MM.1S (cell line): ENCODE results near the gene NCLN.
A peak's percentile ranks its signal among the peaks of the same experiment; 100 is the strongest.

ENCODE experiments used
- DNase-seq: peaks from one replicate; pipeline ENCODE4 v3.0.0-alpha.2; 2015
- H2AFZ ChIP-seq: fragments of 300-600 bp; sonication (generic); 2 replicates; pipeline ENCODE4 v1.6.0; 2016; ENCODE audit warnings: antibody characterized with exemption, low read length
- H3F3A ChIP-seq: fragments of 300-600 bp; sonication (generic); 2 replicates; pipeline ENCODE4 v1.6.1; 2016; ENCODE audit warnings: mild to moderate bottlenecking, antibody characterized with exemption, low read length, moderate library complexity, mixed read lengths; ENCODE audit not compliant: insufficient read depth
- H3K27ac ChIP-seq: fragments of 300-600 bp; sonication (generic); 2 replicates; pipeline ENCODE4 v1.5.1; 2016; ENCODE audit warnings: mild to moderate bottlenecking, low read length
- H3K27me3 ChIP-seq: fragments of 300-600 bp; sonication (generic); replicated peaks from 2 replicates; pipeline ENCODE4 v1.6.0; 2016; ENCODE audit warnings: low read length; ENCODE audit not compliant: insufficient read depth
- H3K36me3 ChIP-seq: fragments of 300-600 bp; sonication (generic); replicated peaks from 2 replicates; pipeline ENCODE4 v1.6.1; 2016; ENCODE audit warnings: mild to moderate bottlenecking, low read length, mixed read lengths; ENCODE audit not compliant: insufficient read depth
- H3K4me1 ChIP-seq: fragments of 300-600 bp; sonication (generic); 2 replicates; pipeline ENCODE4 v1.6.1; 2016; ENCODE audit warnings: low read length, mixed read lengths
- H3K4me2 ChIP-seq: fragments of 300-600 bp; sonication (generic); 2 replicates; pipeline ENCODE4 v1.6.0; 2016; ENCODE audit warnings: low read depth, low read length
- H3K4me3 ChIP-seq: fragments of 300-600 bp; sonication (generic); 2 replicates; pipeline ENCODE4 v1.5.1; 2016; ENCODE audit warnings: low read length, mixed read lengths
- H3K79me2 ChIP-seq: fragments of 300-600 bp; sonication (generic); 2 replicates; pipeline ENCODE4 v1.6.1; 2016; ENCODE audit warnings: mixed run types, low read length, mixed read lengths
- H3K9ac ChIP-seq: fragments of 300-600 bp; sonication (generic); 2 replicates; pipeline ENCODE4 v1.6.1; 2016; ENCODE audit warnings: low read length, mixed read lengths
- H3K9me2 ChIP-seq: fragments of 300-600 bp; sonication (generic); replicated peaks from 2 replicates; pipeline ENCODE4 v1.6.1; 2016; ENCODE audit warnings: mild to moderate bottlenecking, low read length, mixed read lengths; ENCODE audit not compliant: insufficient read depth
- H3K9me3 ChIP-seq: fragments of 300-600 bp; sonication (generic); replicated peaks from 2 replicates; pipeline ENCODE4 v1.6.1; 2016; ENCODE audit warnings: mild to moderate bottlenecking, low read length, mixed read lengths; ENCODE audit not compliant: insufficient read depth
- H4K20me1 ChIP-seq: fragments of 300-600 bp; sonication (generic); 2 replicates; pipeline ENCODE4 v1.6.1; 2016; ENCODE audit warnings: mild to moderate bottlenecking, low read length, moderate library complexity, mixed read lengths; ENCODE audit not compliant: insufficient read depth
- CTCF ChIP-seq: fragments of 300-600 bp; sonication (generic); IDR thresholded peaks from 2 replicates; pipeline ENCODE4 v1.5.1; 2016; ENCODE audit warnings: antibody characterized with exemption, low read length, mixed read lengths
- EZH2 ChIP-seq: fragments of 300-600 bp; sonication (generic); optimal IDR thresholded peaks from 2 replicates; pipeline ENCODE3; 2017; ENCODE audit warnings: low read depth, mild to moderate bottlenecking, antibody characterized with exemption, low read length, mixed read lengths
- EZH2phosphoT487 ChIP-seq: fragments of 300-600 bp; sonication (generic); IDR thresholded peaks from 2 replicates; pipeline ENCODE4 v1.6.1; 2018; ENCODE audit warnings: antibody characterized with exemption, low read length

The NCLN gene

DNA sequence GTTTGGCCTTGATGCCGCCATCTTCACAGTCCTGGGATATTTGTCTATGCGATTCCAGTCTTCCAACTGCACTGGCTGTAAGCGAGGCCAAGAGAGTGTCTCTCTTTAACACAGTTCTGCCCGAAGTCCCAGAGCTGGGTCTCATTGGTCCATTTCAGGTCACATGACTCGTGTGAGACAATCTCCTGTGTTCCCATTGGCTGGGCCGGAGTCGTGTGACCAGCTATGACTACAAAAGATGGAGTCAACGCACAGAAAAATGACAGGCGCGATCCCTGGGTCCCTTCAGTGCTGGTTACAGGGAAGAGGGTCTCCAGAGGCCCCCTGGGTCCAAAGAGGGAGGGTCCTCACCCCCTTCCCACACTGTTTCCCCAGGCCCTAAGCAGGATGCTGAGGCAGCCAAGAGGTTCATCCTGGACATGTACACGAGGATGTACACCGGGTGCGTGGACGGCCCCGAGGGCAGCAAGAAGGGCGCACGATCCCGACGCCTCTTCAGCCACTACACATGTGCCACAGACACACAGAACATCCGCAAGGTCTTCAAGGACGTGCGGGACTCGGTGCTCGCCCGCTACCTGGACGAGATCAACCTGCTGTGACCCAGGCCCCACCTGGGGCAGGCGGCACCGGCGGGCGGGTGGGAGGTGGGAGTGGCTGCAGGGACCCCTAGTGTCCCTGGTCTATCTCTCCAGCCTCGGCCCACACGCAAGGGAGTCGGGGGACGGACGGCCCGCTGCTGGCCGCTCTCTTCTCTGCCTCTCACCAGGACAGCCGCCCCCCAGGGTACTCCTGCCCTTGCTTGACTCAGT lies 23.1 kb upstream of the NCLN start:
- Histone ChIP-seq H3K9me2 (no peaks in the 10 kb centered on the region), H3K36me3 (no peaks in the 10 kb centered on the region), H4K20me1 (no peaks in the 10 kb centered on the region), H3K4me3 (no peak overlapping the region), H3K4me2 (no peak overlapping the region), H3K9ac (no peak overlapping the region), H3K4me1 (no peaks in the 10 kb centered on the region), H3K27me3 (peaks cover 71% of the 10 kb centered on the region), H2AFZ (no peak overlapping the region), H3K79me2 (no peaks in the 10 kb centered on the region), H3K9me3 (no peaks in the 10 kb centered on the region), H3K27ac (no peak overlapping the region), H3F3A (no peaks in the 10 kb centered on the region)
- no peak for DNase-seq
- TF ChIP-seq EZH2 = no peak
- TF ChIP-seq EZH2phosphoT487 = no peak
- no peak for TF ChIP-seq CTCF

DNA sequence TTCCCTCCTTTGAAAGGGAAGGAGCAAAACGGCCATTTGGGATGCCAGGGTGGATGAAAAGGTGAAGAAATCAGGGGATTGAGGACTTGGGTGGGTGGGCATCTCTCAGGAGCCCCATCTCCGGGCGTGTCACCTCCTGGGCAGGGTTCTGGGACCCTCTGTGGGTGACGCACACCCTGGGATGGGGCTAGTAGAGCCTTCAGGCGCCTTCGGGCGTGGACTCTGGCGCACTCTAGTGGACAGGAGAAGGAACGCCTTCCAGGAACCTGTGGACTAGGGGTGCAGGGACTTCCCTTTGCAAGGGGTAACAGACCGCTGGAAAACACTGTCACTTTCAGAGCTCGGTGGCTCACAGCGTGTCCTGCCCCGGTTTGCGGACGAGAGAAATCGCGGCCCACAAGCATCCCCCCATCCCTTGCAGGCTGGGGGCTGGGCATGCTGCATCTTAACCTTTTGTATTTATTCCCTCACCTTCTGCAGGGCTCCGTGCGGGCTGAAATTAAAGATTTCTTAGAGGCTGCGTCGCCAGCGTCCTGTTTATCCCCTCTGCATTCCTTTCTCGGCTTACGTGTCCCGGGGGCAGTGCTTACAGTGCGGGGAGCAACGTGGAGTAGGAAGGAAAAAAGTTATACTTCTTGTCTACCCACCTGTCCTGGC lies 22.4 kb upstream of the NCLN start:
- Histone ChIP-seq H4K20me1 (no peaks in the 10 kb centered on the region), H3K9ac (no peak overlapping the region), H3K79me2 (no peaks in the 10 kb centered on the region), H3K27me3 (peaks cover 71% of the 10 kb centered on the region), H3K9me3 (no peaks in the 10 kb centered on the region), H3K4me3 (no peak overlapping the region), H3K4me1 (no peaks in the 10 kb centered on the region), H3K4me2 (no peak overlapping the region), H3F3A (no peaks in the 10 kb centered on the region), H3K27ac (no peak overlapping the region), H2AFZ (no peak overlapping the region), H3K9me2 (no peaks in the 10 kb centered on the region), H3K36me3 (no peaks in the 10 kb centered on the region)
- DNase-seq = peak; percentile 67
- TF ChIP-seq CTCF (peak; percentile 98), EZH2phosphoT487 (no peak)

GRCh38 chr19:3163943-3164342 lies 21.8 kb upstream of the NCLN start:
- Histone ChIP-seq H3K4me1 (no peaks in the 10 kb centered on the region), H2AFZ (no peak overlapping the region), H3K36me3 (no peaks in the 10 kb centered on the region)

More at GRCh38 chr19:3163943-3164342, 21.8 kb upstream of the NCLN start:
- no peaks in the 10 kb centered on the region for H3K79me2 ChIP-seq
- H3K27ac ChIP-seq = no peak overlapping the region
- no peak overlapping the region for H3K9ac ChIP-seq
- H3F3A ChIP-seq = no peaks in the 10 kb centered on the region
- TF ChIP-seq CTCF (no peak), EZH2phosphoT487 (no peak), EZH2 (no peak)
- H3K9me3 ChIP-seq = no peaks in the 10 kb centered on the region
- H3K27me3 ChIP-seq = peaks cover 69% of the 10 kb centered on the region
- H3K4me3 ChIP-seq = no peak overlapping the region
- H4K20me1 ChIP-seq = no peaks in the 10 kb centered on the region
- DNase-seq = no peak
- H3K9me2 ChIP-seq = no peaks in the 10 kb centered on the region
- no peak overlapping the region for H3K4me2 ChIP-seq
